Keratinocyte (primary cell): Measurements from ENCODE around the gene OBSCN. TPM values are rescaled to one million over a fixed set of nuclear protein-coding genes. Genes with fewer than 3 reads are reported as not detected.

Experiments
- DNase-seq: peaks from one replicate; pipeline ENCODE4 v3.0.0-alpha.2; 2011; ENCODE audit warnings: low read depth, missing footprints, low spot score
- FAIRE-seq: peaks from 2 replicates; lab custom pipeline; 2011; peaks lifted over from hg19 to GRCh38; lab: Jason Lieb, UNC
- H2AFZ ChIP-seq: 2 replicates; pipeline ENCODE4 v1.6.0; 2012; ENCODE audit warnings: low read length, control low read depth, inconsistent platforms; ENCODE audit not compliant: control insufficient read depth
- H3K27ac ChIP-seq: 2 replicates; pipeline ENCODE4 v1.5.1; 2011; ENCODE audit warnings: low read length; ENCODE audit not compliant: control insufficient read depth, insufficient read depth
- H3K27me3 ChIP-seq: 3 replicates; pipeline ENCODE4 v1.6.0; 2011; ENCODE audit warnings: low read length; ENCODE audit not compliant: control insufficient read depth, insufficient read depth; ENCODE audit errors: extremely low read depth
- H3K36me3 ChIP-seq, 2 experiments: 2 replicates in 1 of 2; 3 replicates in 1 of 2; pipeline ENCODE4 v1.5.1; 2011; ENCODE audit warnings: low read length in 2 of 2, mild to moderate bottlenecking in 1 of 2; ENCODE audit not compliant: control insufficient read depth in 2 of 2, insufficient read depth in 2 of 2; ENCODE audit errors: extremely low read depth in 1 of 2
- H3K4me1 ChIP-seq: 3 replicates; pipeline ENCODE4 v1.5.1; 2011; ENCODE audit warnings: low read length; ENCODE audit not compliant: control insufficient read depth, insufficient read depth; ENCODE audit errors: extremely low read depth
- H3K4me2 ChIP-seq: 3 replicates; pipeline ENCODE4 v1.6.0; 2011; ENCODE audit warnings: low read depth, low read length; ENCODE audit not compliant: control insufficient read depth, insufficient read depth; ENCODE audit errors: extremely low read depth
- H3K4me3 ChIP-seq, 3 experiments: fragments of 200-600 bp in 1 of 3; sonication (generic) in 1 of 3; 2 replicates in 2 of 3; 3 replicates in 1 of 3; pipeline ENCODE4 v1.5.1; 2011 to 2016; ENCODE audit warnings: low read length in 3 of 3, mild to moderate bottlenecking in 3 of 3, control low read depth in 2 of 3, inconsistent platforms in 1 of 3, low read depth in 1 of 3, mixed read lengths in 1 of 3, mixed run types in 1 of 3, moderate library complexity in 1 of 3; ENCODE audit not compliant: control insufficient read depth in 2 of 3, insufficient read depth in 2 of 3; ENCODE audit errors: extremely low read depth in 1 of 3
- H3K79me2 ChIP-seq: 2 replicates; pipeline ENCODE4 v1.6.0; 2012; ENCODE audit warnings: low read length; ENCODE audit not compliant: control insufficient read depth, insufficient read depth
- H3K9ac ChIP-seq: 3 replicates; pipeline ENCODE4 v1.6.0; 2011; ENCODE audit warnings: low read length; ENCODE audit not compliant: control insufficient read depth, insufficient read depth; ENCODE audit errors: extremely low read depth
- H3K9me1 ChIP-seq: 3 replicates; pipeline ENCODE4 v1.6.0; 2011; ENCODE audit warnings: low read length; ENCODE audit not compliant: control insufficient read depth, insufficient read depth; ENCODE audit errors: extremely low read depth
- H3K9me3 ChIP-seq: 2 replicates; pipeline ENCODE4 v1.5.1; 2012; ENCODE audit warnings: low read depth, low read length; ENCODE audit not compliant: control insufficient read depth
- H4K20me1 ChIP-seq: 3 replicates; pipeline ENCODE4 v1.6.0; 2011; ENCODE audit warnings: low read length; ENCODE audit not compliant: control insufficient read depth, insufficient read depth; ENCODE audit errors: extremely low read depth
- EZH2 ChIP-seq: IDR thresholded peaks from one replicate; pipeline ENCODE4 v1.6.1; 2012; ENCODE audit warnings: inconsistent platforms, mild to moderate bottlenecking, low read length, moderate library complexity
- dilution Hi-C: fragments of 300-500 bp; cut with MboI; formaldehyde crosslinking; loops from one replicate; pipeline ENCODE4 v1.7.0; 2020; ENCODE audit warnings: low sequenced_read_pairs; ENCODE audit not compliant: extremely low pct_ligation_motif_present
- polyA plus RNA-seq, 5 experiments: library from polyadenylated mRNA; depleted of rRNA in 3 of 5; stranded (reverse) in 3 of 5; stranded (forward) in 1 of 5; unstranded in 1 of 5; fragments of >200 nt; gene quantifications; 1 replicate in 1 of 5; 2 replicates in 3 of 5; 3 replicates in 1 of 5; pipeline versions ENCODE4 v1.2.1 to v1.2.3, GENCODE V29; 2011 to 2012; ENCODE audit warnings: missing spikeins in 2 of 5, low read depth in 1 of 5, low replicate concordance in 1 of 5
- TF ChIP-seq, protein P1 (sequence below), 3 experiments: IDR thresholded peaks in 1 of 3; conservative IDR thresholded peaks in 1 of 3; optimal IDR thresholded peaks in 1 of 3; 2 replicates in 2 of 3; 3 replicates in 1 of 3; pipeline versions ENCODE3 to v1.5.1; 2011; ENCODE audit warnings: low read length in 3 of 3, mild to moderate bottlenecking in 3 of 3, moderate library complexity in 2 of 3, control low read depth in 1 of 3, inconsistent platforms in 1 of 3; ENCODE audit not compliant: insufficient read depth in 2 of 3; ENCODE audit errors: extremely low read depth in 1 of 3

OBSCN gene
- polyA plus RNA-seq, 1 donor (not counting 4 experiments of a cell fraction or from before 2014, with no cell fraction given): 1.8 TPM

DNA sequence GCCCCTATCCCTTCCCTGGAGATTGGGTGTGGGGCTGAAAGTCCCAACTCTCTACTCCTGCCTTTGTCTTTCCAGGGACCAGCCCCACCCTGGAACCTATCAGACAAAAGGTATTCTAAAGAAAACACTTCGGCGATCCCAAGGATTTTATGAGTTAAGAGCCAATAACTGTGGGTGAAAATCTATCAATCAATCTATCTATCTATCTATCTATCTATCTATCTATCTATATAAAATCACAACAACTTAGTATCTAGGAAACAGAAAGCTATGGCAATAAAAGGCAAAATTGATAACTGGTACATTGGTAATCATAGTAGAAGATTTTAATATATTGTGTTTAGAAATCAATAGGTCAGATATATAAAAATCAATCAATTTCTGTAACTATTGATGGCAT is 175.9 kb downstream of the OBSCN start:
- Histone ChIP-seq H3K27ac (no peak overlapping the region), H3K79me2 (no peaks in the 10 kb centered on the region), H3K9ac (no peak overlapping the region), H3K27me3 (no peaks in the 10 kb centered on the region), H3K4me2 (no peak overlapping the region), H4K20me1 (no peaks in the 10 kb centered on the region), H3K9me3 (no peaks in the 10 kb centered on the region), H3K36me3 (no peaks in the 10 kb centered on the region), H3K9me1 (no peaks in the 10 kb centered on the region), H3K4me1 (peaks cover 2% of the 10 kb centered on the region), H3K4me3 (no peak overlapping the region), H2AFZ (no peak overlapping the region)
- DNase-seq (no peak), FAIRE-seq (no peak)
- TF ChIP-seq, protein P1, sequence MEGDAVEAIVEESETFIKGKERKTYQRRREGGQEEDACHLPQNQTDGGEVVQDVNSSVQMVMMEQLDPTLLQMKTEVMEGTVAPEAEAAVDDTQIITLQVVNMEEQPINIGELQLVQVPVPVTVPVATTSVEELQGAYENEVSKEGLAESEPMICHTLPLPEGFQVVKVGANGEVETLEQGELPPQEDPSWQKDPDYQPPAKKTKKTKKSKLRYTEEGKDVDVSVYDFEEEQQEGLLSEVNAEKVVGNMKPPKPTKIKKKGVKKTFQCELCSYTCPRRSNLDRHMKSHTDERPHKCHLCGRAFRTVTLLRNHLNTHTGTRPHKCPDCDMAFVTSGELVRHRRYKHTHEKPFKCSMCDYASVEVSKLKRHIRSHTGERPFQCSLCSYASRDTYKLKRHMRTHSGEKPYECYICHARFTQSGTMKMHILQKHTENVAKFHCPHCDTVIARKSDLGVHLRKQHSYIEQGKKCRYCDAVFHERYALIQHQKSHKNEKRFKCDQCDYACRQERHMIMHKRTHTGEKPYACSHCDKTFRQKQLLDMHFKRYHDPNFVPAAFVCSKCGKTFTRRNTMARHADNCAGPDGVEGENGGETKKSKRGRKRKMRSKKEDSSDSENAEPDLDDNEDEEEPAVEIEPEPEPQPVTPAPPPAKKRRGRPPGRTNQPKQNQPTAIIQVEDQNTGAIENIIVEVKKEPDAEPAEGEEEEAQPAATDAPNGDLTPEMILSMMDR (optimal IDR thresholded peaks at IDR 0.05 in 1 of 3, IDR thresholded peaks at IDR 0.05 in 1 of 3, conservative IDR thresholded peaks at IDR 0.05 in 1 of 3; ENCODE audit: extremely low read depth in 1 of 3, insufficient read depth in 2 of 3, low read length in 3 of 3): no peak
- no peak for TF ChIP-seq EZH2
- dilution Hi-C loops: no loop called here

DNA sequence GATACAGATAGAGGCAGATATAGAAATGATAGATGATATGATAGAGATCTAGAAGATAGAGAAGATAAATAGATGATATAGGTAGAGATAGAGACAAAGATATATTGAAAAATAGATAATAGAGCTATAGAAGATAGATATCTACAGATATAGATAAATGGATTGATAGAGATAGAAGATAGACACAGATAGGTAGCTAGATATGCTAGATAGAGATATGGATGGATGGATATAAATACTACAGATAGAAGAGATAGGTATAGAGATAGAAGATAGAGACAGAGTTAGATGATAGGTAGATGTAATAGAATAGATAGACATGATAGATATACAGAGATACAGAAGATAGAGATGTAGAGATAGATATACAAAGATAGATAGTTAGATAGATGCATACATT is 177.4 kb downstream of the OBSCN start:
- no peak for FAIRE-seq
- no peaks in the 10 kb centered on the region for H3K27me3 ChIP-seq
- no peaks in the 10 kb centered on the region for H3K4me1 ChIP-seq
- H3K9ac ChIP-seq: no peak overlapping the region
- H3K27ac ChIP-seq: no peak overlapping the region
- no peaks in the 10 kb centered on the region for H3K9me1 ChIP-seq
- H3K4me3 ChIP-seq: no peak overlapping the region
- no peaks in the 10 kb centered on the region for H4K20me1 ChIP-seq
- DNase-seq: no peak
- TF ChIP-seq, protein P1 (optimal IDR thresholded peaks at IDR 0.05 in 1 of 3, IDR thresholded peaks at IDR 0.05 in 1 of 3, conservative IDR thresholded peaks at IDR 0.05 in 1 of 3; ENCODE audit: extremely low read depth in 1 of 3, insufficient read depth in 2 of 3, low read length in 3 of 3): no peak
- no peak for TF ChIP-seq EZH2
- H2AFZ ChIP-seq: no peak overlapping the region
- no peaks in the 10 kb centered on the region for H3K79me2 ChIP-seq
- H3K9me3 ChIP-seq: no peaks in the 10 kb centered on the region
- dilution Hi-C loops: no loop called here
- H3K4me2 ChIP-seq: no peak overlapping the region
- H3K36me3 ChIP-seq: no peaks in the 10 kb centered on the region
